NAMALWA (cell line): Measurements from ENCODE around the gene NCL.
"Not testable (repeated sequence)": the region's sequence is repeated elsewhere in the genome, so short reads cannot be mapped to it uniquely, and the experiment has no call there.

ENCODE experiments used
- DNase-seq: peaks from one replicate; pipeline ENCODE4 v3.0.0-alpha.2; 2015; ENCODE audit warnings: low spot score

Gene NCL

DNA sequence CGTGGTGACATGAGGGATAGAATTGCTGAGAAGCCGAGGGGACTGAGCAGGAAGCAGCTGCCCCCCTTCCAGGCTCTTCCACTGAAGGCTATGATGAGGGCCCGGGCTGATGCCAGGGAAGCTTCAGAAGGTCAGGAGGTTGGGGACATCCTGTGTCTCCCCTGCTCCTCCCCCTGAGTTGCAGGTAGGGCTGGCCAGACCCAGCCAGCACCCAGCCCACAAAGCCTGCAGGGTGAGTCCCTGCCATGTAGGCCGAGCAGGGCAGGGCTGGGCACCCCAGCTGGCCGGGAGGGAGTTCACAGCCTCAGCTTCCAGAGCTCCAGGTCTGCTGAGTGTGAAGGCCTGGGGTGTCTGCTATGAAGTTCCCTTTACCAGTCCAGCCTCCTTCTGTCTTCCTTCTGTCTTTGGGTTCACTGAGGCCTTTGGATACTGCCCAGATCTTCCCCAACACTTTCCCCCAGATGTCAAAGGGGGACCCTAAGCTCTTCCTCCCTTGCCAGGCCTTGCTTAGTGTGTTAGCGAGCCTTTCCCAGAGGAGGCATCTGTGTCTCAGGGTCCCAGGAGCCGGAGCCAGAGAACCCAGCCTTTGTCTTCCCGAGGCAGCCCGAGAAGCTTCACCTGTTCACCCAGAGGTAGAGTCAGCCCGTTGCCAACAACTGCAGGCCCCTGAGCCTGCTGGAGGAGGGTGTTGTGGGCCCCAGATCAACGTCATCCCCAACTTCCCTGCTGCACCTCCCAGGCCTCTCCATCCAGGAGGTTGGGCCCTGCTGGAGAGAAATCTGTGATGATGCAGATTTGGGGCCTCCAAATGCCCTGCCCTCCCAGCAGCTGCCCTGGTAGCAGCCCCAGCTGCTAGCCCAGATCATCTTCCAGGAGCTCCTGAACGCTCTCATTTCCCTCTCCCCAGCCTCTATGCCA lies 3.6 kb upstream of the NCL start:
- no peak for DNase-seq

DNA sequence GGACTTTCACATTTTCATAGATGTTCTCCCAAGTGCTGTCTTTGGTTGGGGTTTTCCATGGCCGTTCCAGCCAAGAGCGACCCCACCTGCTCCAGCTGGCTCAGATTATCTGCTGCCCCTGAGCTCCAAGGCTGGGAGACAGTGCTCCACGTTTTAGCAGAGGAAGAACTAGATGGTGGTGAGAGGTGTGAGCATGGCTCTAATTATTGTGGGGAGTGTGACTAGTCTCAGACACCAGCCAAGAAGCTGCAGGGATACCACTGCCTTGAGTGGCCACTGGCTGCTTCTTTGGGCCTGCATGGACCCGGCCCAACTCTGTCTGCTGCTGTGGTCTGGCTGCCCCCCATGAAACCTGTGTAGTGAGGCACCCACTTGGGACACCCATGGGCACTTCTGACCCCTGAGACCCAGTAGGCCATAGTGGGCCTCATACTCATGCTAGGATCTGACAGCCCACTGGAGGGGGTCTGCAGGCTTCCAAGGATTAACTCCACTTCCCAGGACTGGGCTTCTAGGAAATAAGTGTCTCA lies 2.8 kb upstream of the NCL start:
- DNase-seq: no peak

DNA sequence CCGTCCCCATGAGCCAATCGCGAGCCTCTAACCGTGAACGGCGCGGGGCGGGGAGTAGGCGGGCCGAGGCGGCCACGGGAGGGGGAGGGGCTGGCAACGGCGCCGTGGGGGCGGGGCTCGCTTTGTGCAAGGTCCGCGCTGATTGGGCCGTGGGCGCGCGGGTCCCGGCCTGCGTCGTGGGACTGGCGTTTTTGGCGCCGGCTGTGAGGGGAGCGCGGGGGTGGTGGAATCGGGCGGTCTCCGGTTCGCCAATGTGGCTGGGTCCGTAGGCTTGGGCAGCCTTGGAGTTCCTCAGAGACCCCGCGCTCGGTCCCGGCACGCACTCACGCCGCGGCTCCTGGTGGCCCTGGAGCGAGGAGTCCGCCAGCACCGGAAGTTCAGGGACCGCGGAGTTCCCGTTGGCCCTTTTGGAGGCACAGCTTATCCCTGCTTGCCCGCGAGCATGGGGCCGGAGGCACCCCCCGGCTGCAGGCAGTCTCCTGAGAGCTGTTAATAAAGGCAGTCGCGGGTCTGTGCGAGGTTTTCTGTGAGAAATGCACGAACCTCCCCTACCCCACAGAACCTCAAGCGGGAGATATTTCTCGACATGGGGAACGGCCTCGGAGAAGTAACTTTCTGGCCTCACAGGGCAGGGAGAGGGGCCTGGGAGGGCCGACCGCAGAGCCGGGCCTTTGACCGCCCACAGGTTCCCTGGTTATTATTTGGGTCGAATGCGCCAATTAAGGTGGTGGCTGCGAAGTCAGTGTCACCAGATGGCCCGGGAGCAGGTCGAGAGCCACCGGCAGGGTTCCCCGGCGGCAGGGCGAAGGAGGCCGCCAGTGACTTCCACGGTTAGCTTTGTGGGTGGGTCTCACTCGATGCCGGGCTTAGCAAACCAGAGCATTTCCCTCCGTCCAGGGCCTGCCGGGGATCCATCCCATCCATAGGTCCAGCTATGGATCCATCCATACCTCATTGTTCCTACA lies 574 bp upstream of the NCL start:
- DNase-seq: peak; percentile 96

DNA sequence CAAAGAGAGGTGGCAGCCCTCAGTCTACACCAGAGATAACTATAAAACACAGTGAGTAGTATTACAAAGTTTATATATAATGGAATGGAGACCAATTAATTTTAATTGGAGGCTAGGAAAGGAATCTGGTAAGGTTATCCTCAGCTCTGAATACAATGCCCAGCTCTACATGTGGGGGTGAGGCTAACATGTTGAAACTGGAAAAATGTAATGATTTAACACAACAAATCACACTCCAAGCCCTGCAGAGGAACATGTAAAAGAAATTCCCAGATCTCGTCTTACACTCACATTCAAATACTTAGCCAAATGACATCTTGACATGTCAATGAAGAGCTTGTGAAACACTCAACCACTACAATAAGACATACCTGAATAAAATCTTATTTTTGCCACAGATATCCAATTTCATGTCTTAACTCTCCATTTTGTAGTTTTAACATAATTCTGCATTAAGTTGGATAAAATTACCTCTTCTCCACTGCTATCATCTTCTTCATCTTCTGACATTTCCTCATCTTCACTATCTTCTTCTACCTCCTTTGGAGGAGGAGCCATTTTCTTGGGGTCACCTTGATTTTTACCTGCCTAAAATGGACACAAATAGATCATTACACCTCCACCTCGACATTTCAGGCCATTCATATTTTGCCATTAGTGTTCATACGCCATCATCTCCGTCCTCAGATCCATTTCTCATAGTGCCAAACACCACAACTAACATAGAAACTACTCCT lies 1.4 kb downstream of the NCL start:
- DNase-seq: peak; percentile 35

DNA sequence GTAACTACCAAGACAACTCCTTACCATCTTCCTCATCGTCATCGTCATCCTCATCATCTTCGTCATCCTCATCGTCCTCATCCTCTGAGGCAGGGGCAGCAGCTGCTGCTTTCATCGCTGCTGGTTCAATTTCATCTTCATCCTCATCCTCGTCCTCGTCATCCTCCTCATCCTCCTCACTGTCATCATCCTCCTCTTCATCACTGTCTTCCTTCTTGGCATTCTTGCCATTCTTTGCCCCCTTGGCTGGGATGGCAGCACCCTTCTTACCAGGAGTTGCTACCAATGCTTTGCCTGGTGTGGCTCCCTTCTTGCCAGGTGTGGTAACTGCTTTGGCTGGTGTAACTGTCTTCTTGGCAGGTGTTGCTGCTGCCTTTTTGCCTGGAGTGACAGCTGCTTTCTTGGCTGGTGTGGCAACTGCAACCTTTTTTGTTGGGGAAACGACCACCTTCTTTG lies 2.7 kb downstream of the NCL start:
- DNase-seq: peak; percentile 45

DNA sequence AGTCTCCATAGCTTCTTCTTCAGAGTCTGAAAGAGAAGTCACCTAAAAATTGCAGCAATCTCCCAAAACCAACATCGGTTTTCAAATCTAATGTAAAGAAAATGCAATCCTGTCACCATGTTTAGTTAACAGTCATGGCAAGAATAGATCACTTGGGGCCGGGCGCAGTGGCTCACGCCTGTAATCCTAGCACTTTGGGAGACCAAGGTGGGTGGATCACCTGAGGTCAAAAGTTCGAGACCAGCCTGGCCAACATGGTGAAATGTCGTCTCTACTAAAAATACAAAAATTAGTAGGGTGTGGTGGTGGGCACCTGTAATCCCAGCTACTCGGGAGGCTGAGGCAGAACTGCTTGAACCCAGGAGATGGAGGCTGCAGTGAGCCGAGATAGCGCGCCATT lies 3.4 kb downstream of the NCL start:
- not testable (repeated sequence) for DNase-seq

DNA sequence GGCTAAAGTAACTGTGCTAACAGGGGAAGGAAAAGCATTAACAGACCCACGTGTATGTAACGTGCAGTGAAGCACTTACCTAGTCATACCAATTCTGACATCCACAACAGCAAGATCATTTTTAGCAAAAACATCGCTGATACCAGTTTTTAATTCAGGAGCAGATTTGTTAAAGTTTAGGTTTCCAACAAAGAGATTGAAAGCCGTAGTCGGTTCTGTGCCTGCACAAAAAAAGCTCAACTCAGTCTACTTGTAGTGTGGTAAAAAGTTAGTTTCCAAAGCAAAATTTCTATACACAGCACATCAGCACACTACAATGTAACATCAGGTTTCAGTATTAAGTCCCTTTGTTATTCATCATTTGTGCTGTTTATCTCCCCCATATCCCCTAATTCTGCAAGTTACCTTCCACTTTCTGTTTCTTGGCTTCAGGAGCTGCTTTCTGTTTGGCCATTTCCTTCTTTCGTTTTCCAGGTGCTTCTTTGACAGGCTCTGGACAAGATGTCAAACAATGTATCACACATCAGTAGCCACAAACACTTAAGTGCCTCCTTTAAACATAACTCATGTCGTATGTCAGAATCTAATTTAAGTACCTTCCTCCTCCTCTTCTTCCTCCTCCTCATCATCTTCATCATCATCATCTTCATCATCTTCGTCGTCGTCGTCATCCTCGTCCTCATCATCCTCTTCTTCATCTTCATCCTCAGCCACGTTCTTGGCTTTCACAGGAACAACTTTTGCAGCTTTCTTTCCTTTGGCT lies 4.0 kb downstream of the NCL start:
- peak; percentile 41 for DNase-seq

DNA sequence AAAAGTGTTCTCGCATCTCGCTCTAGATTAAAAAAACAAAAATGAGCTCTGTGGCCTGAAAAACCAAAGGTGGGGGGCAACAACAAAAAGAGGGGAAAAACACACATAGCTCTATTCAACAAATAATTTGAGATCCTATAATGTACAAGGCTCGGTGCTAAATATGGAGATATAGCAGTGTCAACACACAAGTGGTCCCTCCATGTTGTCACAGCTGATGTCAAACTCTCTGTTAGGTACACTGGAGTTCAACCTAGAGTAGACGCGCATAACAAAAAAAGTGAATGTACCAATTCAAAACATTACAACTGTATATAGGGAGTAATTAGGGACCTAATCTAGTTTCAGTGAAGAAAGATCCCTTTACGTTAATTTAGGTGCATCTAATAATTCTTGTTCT lies 5.9 kb downstream of the NCL start:
- no peak for DNase-seq

DNA sequence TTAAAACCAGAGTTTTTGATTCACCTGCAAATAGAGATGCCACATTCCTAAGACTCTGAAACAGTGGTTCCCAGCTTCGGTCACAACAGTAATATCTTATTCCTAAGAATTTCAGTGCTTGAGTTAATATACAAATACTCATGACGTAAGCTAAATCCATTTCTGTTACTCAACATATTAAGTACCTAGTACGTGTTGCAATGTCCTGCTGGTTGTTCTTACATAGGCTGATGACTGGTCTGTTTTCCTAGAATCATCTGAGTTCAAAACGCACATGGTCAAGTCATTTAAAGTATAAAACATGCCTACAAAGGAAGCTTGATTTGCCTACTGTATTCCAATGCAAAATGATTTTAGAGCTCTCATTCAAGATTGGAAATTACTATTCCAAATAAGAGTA lies 7.2 kb downstream of the NCL start:
- DNase-seq: no peak

DNA sequence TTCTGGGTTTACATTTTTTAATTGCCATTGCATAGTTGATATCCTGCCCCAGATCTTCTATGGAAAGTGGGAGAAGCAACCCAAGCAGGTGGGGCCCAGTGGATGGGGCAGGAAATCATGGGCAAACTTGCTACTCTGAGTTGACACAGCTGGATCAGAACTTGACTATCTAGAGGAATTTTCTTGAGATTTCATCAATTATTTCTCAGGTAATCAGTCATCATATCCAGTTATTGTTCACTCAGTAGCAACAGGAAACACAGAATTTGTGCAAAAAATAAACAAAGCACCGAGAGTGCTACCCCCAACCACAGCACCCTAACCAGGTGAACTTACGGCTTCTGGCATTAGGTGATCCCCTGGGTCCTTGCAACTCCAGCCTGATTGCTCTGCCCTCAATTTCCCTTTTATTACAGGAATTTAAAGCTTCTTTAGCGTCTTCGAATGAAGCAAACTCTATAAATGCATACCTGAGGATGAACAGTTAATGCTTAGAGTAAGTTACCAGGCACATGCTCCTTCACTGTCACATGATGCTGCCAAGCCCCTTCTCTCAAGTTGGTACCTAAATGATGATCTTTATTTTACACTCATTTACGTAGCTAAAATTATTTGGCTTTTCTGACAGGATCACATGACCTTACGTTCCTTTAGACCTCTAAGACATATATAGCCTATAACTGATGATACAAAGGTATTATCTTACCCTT lies 7.8 kb downstream of the NCL start:
- peak; percentile 36 for DNase-seq

DNA sequence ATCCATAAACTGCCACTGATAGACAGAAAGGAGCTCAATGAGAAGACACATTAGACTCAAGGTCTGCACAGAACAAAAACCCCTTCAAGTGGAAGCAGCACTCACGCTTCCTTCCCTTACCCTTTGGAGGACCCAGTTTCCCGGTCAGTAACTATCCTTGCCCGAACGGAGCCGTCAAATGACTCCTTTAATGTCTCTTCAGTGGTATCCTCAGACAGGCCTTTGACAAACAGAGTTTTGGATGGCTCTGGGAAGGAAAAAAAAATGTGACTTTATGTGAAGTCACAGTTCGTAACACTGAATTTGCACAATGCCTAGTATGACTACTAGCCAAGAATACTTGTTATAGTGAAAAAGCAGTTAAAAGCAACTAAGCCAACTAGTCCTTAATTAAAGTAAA lies 8.4 kb downstream of the NCL start:
- DNase-seq: peak; percentile 45

DNA sequence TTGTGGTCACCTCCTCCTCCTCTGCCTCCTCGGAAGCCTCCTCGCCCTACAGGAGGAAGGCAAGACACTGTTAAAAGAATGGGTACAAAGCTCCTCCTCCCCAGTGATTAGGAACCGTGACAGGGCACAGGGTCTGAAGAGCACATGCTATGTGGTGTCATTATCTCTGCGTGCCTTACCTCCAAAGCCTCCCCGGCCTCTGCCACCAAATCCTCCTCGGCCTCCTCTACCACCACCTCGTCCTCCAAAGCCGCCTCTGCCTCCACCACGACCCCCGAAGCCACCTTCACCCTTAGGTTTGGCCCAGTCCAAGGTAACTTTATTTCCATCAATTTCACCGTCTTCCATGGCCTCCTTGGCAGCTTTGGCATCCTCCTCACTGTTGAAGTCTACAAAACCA lies 9.1 kb downstream of the NCL start:
- peak; percentile 53 for DNase-seq

DNA sequence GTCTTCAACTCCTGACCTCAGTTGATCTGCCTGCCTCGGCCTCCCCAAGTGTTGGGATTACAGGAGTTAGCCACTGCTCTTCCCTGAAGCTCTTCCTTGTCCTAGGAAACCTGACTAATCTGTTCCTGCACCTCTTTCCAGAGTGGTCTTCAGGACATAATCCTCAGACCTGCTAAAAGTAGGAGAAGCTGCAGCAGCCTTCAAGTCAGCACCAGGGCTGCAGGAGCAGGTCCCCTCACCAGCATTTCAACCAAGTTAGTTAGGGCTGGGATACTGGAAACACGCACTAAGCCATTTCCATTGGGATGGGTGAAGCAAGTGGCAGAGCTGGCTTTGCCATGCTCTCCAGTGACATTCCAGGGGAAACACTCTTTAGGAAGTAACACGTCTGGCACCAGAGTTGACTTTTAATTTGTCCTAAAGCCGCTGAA lies 9.9 kb downstream of the NCL start:
- peak; percentile 41 for DNase-seq

DNA sequence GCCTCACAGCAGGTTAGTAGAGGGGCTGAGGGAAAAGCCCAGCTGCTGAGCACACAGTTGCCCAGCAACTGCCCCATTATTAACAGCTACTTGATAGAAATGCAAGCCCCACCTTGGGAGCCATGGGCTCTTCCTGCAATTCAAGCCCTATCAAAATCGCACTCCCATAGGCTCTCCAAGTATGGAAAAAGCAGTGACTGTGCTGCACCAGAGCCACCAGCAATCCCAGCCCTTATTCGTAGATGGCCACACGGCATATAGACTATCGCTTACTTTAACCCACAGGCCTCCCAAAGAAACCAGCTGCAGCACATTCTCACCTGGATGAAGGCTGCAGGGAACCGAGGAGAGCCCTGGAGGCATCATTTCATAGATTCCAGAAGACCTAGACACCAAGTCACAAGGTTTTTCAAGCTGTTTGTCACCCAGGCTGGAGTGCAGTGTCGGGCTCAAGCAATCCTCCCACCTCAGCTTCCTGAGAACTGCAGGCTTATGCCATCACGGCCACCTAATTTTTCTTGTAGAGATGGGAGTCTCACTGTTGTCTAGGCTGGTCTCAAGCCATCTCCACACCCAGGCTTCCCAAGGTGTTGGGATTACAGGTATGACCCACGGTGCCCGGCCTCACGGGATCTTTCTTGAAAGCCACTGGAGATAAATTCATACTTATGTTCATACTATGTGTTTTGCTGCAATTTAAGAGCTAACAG lies 11.3 kb downstream of the NCL start:
- DNase-seq: peak; percentile 69

DNA sequence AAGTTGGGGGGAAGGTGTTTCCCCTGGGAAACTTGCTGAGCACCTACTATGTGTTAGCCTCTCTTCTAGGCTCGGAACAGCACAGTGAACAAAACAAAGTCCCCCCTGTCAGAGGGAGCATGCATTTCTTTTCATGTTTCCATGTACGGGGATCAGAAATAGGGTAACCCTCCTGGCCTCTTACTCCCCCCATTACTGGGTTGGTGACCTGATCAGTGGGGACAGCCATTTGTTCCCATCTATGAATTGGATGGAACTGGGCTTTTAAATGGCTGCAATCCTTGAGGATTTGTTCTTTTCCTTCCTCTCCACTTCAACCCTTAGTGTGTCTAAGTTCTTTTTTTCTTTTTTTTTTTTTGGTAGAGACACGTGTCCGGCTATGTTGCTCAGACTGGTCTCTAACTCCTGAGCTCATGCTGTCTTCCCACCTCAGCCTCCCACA lies 13.7 kb downstream of the NCL start:
- DNase-seq: peak; percentile 59

DNA sequence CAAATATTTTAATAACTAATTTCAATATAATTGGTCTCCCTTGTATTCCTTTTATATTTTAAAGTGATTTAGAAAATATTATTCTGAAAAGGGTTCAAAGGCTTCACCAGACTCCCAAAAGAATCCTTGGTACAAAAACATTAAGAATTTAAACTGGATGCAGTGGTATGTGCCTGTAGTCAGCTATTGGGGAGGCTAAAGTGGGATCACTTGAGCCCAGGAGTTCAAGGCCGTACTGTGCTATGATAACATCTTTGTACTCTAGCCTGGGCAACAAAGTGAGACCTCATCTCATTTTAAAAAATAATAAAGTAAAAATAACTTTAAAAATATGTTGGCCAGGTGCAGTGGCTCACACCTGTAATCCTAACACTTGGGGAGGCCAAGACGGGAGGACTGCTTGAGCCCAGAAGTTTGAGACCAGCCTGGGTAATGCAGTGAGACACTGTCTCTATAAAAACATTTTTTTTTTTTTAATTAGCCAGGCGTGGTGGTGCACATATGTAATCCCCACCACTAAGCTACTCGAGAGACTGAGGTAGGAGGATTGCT lies 14.7 kb downstream of the NCL start:
- peak; percentile 58 for DNase-seq

DNA sequence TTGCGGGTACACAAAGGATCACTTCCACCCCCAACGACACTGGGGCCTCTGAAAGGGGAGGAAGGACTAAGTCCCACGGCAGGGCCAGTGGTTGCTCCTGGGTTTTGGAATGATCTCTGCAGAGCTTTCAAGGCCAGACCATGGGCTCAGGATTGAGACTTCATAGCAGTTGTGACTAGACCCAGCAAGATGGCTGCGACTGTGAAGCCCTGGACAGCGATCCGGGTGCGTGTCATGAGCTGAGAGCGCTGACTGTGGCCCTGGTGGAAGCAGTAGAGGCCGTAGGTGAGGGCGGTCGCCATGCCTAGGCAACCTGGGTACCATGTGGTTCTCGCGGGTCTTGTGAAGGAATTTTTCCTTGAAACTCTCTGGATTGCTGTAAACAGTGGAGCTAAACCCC lies 27.3 kb downstream of the NCL start:
- DNase-seq: no peak

DNA sequence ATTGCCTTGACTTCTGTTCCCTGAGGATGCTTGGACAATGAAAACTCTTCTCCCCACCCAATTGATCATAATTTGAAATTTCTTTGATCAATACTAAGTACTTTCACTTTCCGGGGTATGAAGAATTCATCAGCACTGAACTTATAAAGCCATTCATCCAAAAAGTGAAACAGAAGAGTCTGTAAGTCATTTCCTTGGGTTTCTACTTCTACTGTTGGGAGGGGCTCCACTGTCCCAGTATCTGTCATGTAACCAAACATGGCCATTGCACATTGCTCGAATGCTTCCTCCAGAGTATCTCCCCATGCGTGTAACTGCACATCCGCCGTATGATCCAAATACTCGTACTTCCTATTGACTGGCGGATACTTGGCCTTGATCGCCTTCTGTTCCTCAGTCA lies 30.3 kb downstream of the NCL start:
- no peak for DNase-seq

DNA sequence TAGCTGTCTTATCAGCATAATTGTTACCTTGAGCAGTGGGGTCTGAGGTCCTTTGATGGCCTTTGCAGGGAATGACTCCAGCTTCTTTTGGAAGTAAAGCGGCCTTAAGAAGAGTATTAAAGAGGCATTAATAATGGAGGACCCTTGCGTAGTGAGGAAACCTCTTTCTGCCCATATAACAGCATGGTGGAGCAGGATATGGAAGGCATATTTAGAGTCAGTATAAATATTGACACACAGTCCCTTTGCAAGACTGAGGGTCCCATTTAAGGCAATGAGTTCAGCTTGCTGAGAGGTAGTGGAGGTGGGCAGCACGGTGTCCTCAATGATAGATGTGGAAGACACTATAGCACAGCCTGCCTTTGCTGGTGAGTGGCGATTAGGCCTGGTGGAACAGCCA lies 32.7 kb downstream of the NCL start:
- DNase-seq: no peak
